Kidney glomerular epithelial cell (primary cell): ENCODE results near the gene SLC49A3.

Experiments
- DNase-seq: peaks from one replicate; lab custom pipeline; 2025; lab: John Stamatoyannopoulos, UW

The SLC49A3 gene

DNA sequence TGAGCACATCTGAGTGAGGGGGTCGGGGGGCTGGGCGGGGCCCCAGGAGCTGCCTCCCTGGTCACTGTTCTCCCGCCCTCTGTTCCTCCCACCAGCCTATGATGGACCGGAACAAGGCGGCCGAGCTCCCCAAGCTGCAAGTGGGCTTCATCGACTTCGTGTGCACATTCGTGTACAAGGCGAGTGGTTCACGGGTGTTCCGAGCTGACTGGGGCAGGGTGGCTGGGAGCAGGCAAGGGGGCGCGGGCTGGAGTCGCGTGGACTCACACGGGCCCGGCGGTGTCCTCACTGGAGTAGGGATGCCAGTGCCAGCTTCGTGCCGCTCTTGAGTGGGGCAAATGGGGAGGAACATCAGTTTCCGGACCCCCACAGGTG, 22.5 kb downstream of the SLC49A3 start:
- no peak for DNase-seq

GRCh38 chr4:665751-666435, 23.1 kb downstream of the SLC49A3 start:
- no peak for DNase-seq

- no peak for DNase-seq
Observed at GRCh38 chr4:665381-665750, 23.6 kb downstream of the SLC49A3 start.

- DNase-seq = no peak
Observed at GRCh38 chr4:664713-665231, 24.2 kb downstream of the SLC49A3 start.

DNA sequence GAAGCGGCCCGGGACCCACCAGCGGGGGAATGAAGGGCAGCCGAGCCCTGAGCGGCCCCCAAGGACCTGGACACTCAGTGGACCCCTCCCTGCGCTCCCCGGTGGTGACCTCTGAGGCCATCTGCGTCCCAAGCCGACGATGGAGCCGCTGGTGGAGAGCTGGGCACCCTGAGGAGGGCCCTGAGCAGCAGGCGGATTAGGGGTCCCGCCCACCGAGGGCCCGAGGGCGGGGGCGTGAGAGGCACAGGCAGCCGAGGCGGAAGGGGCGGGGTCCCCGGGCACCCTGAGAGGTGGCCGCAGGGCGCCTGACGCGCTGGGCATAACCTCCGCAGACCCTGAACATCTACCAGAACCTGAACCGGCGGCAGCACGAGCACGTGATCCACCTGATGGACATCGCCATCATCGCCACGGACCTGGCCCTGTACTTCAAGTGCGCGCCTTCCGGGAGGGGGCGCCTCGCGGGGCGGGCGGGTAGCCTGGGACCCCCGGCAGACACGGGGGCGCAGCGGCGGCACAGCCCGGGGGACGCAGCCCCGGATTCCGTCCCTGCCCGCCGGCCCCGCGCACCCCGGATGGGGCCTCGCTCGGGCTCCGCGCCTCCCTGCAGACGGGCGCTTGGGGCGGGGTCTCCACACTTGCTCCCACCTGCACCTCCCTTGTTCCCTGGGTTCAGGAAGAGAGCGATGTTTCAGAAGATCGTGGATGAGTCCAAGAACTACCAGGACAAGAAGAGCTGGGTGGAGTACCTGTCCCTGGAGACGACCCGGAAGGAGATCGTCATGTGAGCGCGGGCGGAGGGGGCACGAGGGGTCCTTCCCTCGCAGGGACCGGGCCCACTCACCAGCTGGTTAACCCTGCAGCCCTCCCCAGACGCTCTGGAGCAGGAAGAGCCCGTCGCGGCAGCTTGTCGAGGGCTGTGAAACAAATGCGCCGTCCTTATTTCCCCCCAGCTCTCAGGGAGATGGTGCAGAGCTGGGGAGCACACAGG, 25.2 kb downstream of the SLC49A3 start:
- DNase-seq = no peak

GRCh38 chr4:663046-663437, 25.9 kb downstream of the SLC49A3 start:
- DNase-seq = no peak

- no peak for DNase-seq
Observed at GRCh38 chr4:661881-662761, 26.8 kb downstream of the SLC49A3 start.

DNA sequence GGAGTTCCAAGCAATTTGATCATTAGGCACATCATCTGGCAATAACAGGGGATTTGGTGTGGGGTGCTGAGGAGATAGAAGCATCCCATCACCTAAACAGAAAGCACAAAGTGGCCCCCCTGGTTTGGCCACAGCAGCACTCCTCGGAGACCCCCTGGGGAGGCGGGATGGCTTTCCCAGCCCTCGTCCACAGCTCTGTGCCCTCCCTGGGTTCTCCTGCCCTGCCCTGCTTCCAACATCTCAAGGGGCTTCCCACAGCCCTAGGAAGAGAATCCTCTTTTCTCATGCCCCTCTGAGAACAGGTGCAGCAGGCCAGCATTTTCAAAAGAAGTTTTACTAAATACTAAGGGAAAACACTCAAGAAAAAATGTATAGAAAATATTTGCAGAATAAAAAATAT, 27.7 kb downstream of the SLC49A3 start:
- DNase-seq = no peak

GRCh38 chr4:660401-660800, 28.6 kb downstream of the SLC49A3 start:
- DNase-seq = no peak

DNA sequence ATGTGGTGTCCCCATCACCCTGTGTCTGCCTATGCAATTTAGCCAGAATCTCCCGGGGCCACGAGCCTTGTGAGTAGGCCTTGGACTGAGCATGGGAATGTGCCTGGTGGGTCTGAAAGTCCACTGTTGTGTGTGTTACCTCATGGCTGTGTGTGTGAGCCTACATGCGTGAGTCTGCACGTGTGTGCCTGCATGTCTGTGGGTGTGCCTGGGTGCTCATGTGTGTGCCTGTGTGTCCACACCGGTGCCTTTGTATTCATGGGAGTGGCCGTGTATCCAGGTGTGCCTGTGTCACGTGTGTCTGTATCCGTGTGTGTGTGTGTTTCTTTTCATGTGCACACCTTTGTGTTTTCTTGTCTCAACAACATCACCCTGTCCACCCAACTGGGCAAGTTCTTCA, 29.1 kb downstream of the SLC49A3 start:
- DNase-seq = no peak

DNA sequence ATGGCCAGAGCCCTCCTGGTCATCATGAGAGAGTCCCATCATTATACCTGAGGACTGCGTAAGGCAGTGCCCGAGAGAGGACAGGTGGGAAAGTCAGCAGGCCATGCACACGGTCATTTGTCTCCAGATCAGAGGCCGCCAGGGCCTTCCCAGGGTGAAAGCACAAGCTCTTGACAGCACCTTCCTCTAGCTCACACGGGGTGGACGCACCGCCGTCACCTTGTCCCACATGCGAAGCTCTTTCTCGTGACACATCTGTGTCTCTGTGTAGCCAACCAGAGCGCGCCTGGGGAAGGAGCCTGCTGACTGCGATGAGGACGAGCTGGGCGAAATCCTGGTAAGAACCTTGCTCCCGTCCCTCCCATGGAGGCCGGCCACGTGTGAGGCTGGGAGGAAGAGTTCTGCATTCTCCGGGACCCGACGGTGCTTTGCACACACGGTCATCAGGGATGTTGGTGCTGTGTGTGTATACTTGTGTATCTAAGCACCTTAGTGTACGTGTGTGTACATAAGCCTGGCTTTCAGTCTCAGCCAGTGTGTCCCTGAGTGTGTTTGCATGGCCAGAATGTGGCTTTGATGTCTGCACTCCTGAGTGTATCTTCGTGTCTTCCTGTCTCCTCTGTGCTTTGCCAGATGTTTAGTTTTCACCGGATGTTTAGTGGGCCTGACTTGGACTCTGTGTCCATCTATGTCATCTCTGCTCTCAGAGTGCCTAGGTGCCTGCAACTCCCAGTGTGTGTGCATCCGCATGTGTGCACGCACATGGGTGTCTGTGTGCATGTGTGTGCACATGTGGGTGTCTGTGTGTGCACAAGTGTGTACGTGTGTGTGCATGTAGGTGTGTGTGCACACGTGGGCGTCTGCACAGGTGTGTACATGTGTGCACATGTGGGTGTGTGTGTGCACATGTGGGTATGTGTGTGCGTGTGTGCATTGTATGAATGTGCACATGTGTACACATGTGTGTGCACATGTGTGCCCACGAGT, 30.0 kb downstream of the SLC49A3 start:
- no peak for DNase-seq

DNA sequence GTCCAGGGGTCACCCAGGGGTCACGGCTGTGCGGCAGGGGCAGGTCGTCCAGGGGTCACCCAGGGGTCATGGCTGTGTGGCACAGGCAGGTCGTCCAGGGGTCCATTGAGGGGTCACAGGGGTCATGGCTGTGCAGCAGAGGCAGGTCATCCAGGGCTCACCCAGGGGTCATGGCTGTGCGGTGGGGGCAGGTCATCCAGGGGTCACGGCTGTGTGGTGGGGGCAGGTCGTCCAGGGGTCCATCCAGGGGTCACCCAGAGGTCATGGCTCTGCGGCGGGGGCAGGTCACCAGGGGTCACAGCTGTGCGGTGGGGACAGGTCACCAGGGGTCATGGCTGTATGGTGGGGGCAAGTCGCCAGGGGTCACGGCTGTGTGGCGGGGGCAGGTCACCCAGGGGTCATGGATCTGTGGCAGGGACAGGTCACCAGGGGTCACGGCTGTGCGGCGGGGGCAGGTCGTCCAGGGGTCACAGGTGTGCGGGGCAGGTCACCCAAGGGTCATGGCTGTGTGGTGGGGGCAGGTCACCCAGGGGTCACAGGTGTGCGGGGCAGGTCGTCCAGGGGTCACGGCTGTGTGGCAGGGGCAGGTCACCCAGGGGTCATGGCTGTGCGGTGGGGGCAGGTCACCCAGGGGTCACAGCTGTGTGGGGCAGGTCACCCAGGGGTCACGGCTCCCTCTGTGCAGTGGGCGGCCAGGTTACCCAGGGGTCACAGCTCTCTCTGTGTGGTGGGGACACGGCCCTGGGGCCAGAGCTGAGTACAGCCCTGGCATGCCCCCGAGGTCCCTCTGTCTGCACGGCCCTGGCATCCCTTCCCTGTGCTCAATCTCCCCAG, 30.9 kb downstream of the SLC49A3 start:
- no peak for DNase-seq

GRCh38 chr4:657338-657833, 31.6 kb downstream of the SLC49A3 start:
- DNase-seq = no peak

DNA sequence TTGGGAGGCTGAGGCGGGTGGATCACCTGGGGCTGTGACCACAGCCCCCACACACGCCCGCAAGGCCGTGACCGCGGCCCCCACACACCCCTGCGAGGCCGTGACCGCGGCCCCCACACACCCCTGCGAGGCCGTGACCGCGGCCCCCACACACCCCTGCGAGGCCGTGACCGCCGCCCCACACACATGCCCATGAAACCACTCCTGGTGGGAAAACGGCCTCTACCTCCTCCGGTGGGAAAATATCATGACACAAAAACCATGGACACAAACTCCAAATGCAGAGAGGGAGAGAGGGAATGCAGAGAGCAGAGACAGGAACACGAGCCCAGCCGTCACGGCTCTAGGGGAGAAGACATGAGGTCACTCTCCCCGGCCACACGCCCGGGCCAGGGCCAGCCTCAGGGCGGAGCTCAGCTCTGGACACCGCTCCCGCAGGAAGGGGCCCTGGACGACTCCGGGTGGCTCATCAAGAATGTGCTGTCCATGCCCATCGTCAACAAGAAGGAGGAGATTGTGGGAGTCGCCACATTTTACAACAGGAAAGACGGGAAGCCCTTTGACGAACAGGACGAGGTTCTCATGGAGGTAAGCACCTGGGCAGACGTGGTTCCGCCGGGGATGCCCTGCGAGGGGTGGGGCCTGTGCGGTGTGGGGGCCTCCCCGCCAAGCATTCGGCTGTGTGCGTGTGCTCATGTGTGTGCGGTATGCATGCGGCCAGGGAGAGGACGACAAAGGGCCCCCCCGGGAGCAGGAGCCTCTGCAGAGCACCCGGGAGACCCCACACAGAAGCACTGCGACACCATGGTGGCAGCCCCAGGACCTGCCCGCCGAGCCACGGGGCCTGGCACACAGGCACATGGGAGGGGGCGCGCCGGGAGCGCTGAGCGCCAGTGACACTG, 32.3 kb downstream of the SLC49A3 start:
- DNase-seq = no peak

GRCh38 chr4:655464-656151, 33.3 kb downstream of the SLC49A3 start:
- no peak for DNase-seq

- DNase-seq = no peak
Observed at GRCh38 chr4:654871-655463, 34.0 kb downstream of the SLC49A3 start.

GRCh38 chr4:654503-654845, 34.5 kb downstream of the SLC49A3 start:
- no peak for DNase-seq
